GM18511 (cell line): ENCODE results near the gene WNT8B.

Experiments
- ATAC-seq: cut with Tn5 transposase; IDR thresholded peaks from one replicate; pipeline ENCODE4 v1.9.1; 2021; ENCODE audit warnings: mild to moderate bottlenecking, moderate library complexity; ENCODE audit not compliant: unreplicated experiment

Gene WNT8B

GRCh38 chr10:100516847-100517246, 54.0 kb downstream of the WNT8B start:
- no peak for ATAC-seq

GRCh38 chr10:100518761-100519241, 56.0 kb downstream of the WNT8B start:
- ATAC-seq, result no peak

- no peak for ATAC-seq
These were observed 56.7 kb downstream of the WNT8B start, which contains the start of gene SEC31B for GRCh38 chr10:100519311-100520051. SEC31B (minus strand) TSS chr10:100519861; CDS start chr10:100516952, 2,909 bp downstream.

GRCh38 chr10:100520811-100521210, 58.0 kb downstream of the WNT8B start:
- no peak for ATAC-seq

- no peak for ATAC-seq
These were observed 59.4 kb downstream of the WNT8B start for GRCh38 chr10:100522107-100522801.

GRCh38 chr10:100522945-100523344, 60.1 kb downstream of the WNT8B start:
- ATAC-seq, result no peak

GRCh38 chr10:100524206-100524605, 61.4 kb downstream of the WNT8B start:
- ATAC-seq, result no peak

GRCh38 chr10:100524638-100525037, 61.8 kb downstream of the WNT8B start:
- ATAC-seq, result no peak

- no peak for ATAC-seq
These were observed 65.5 kb downstream of the WNT8B start for GRCh38 chr10:100528123-100528886.

GRCh38 chr10:100528921-100529474, 66.2 kb downstream of the WNT8B start:
- ATAC-seq, result peak; percentile 29

- ATAC-seq, result peak; percentile 70
These were observed 66.9 kb downstream of the WNT8B start, which contains the start of gene NDUFB8 for GRCh38 chr10:100529475-100530298. NDUFB8 (minus strand) TSS chr10:100529871; CDS start chr10:100529851, 20 bp downstream.

- no peak for ATAC-seq
These were observed 69.0 kb downstream of the WNT8B start for GRCh38 chr10:100531761-100532160.
